HT1080 (cell line): ENCODE measurements around the gene LDLRAD3. TPM values are rescaled to one million over a fixed set of nuclear protein-coding genes. Genes with fewer than 3 reads are reported as not detected.
"Not testable (repeated sequence)": the region's sequence is repeated elsewhere in the genome, so short reads cannot be mapped to it uniquely, and the experiment has no call there.

ENCODE experiments used
- DNase-seq: peaks from one replicate; pipeline ENCODE4 v3.0.0-alpha.2; 2015; ENCODE audit warnings: low read depth
- total RNA-seq: library from RNA; depleted of rRNA; stranded (reverse); fragments of >200 nt; shearing (Covaris generic); gene quantifications from 2 replicates; pipeline ENCODE4 v1.2.3, GENCODE V29; 2014

The LDLRAD3 gene
- total RNA-seq, 1 experiment from 2014 or later = 14.5 TPM

- DNase-seq = no peak
These were observed 100.8 kb downstream of the LDLRAD3 start for GRCh38 chr11:36044636-36045035.

- DNase-seq = not testable (repeated sequence)
These were observed 102.1 kb downstream of the LDLRAD3 start for GRCh38 chr11:36045945-36046344.

- no peak for DNase-seq
These were observed 103.1 kb downstream of the LDLRAD3 start for GRCh38 chr11:36046932-36047331.

GRCh38 chr11:36047344-36047743 lies 103.5 kb downstream of the LDLRAD3 start:
- no peak for DNase-seq

GRCh38 chr11:36048496-36049247 lies 104.8 kb downstream of the LDLRAD3 start:
- no peak for DNase-seq

- peak; percentile 25 for DNase-seq
These were observed 107.6 kb downstream of the LDLRAD3 start for GRCh38 chr11:36051235-36052144.

- DNase-seq = no peak
These were observed 109.4 kb downstream of the LDLRAD3 start for GRCh38 chr11:36053281-36053680.

GRCh38 chr11:36053862-36054261 lies 110.0 kb downstream of the LDLRAD3 start:
- DNase-seq = no peak

- no peak for DNase-seq
These were observed 110.8 kb downstream of the LDLRAD3 start for GRCh38 chr11:36054628-36055027.

- peak; percentile 21 for DNase-seq
These were observed 112.4 kb downstream of the LDLRAD3 start for GRCh38 chr11:36056160-36056751.

GRCh38 chr11:36057379-36058042 lies 113.6 kb downstream of the LDLRAD3 start:
- no peak for DNase-seq

GRCh38 chr11:36059660-36060059 lies 115.8 kb downstream of the LDLRAD3 start:
- no peak for DNase-seq

- no peak for DNase-seq
These were observed 117.1 kb downstream of the LDLRAD3 start for GRCh38 chr11:36060926-36061325.

GRCh38 chr11:36061471-36061870 lies 117.6 kb downstream of the LDLRAD3 start:
- DNase-seq = no peak

- no peak for DNase-seq
These were observed 119.0 kb downstream of the LDLRAD3 start for GRCh38 chr11:36062796-36063365.

- no peak for DNase-seq
These were observed 121.6 kb downstream of the LDLRAD3 start for GRCh38 chr11:36065436-36065835.

- no peak for DNase-seq
These were observed 123.0 kb downstream of the LDLRAD3 start for GRCh38 chr11:36066891-36067290.

- DNase-seq = no peak
These were observed 125.8 kb downstream of the LDLRAD3 start for GRCh38 chr11:36069576-36070212.

GRCh38 chr11:36070213-36070953 lies 126.5 kb downstream of the LDLRAD3 start:
- DNase-seq = no peak

- DNase-seq = no peak
These were observed 127.1 kb downstream of the LDLRAD3 start for GRCh38 chr11:36070954-36071330.
